Stimulated activated CD4-positive, alpha-beta T cell treated with anti-CD3 and anti-CD28 coated beads, Interleukin-1b, Interleukin-23, amount 100 ng/mL, for 48 hours (primary cell): ENCODE results near the gene PLCXD1.
"Not testable (repeated sequence)": the region's sequence is repeated elsewhere in the genome, so short reads cannot be mapped to it uniquely, and the experiment has no call there.

ENCODE experiments used
- DNase-seq: peaks from one replicate; pipeline ENCODE4 v3.0.0-alpha.2; 2020

PLCXD1 gene

GRCh38 chrX:292900-293897 is 12.0 kb downstream of the PLCXD1 start:
- DNase-seq: no peak

- no peak for DNase-seq
Observed at GRCh38 chrX:295136-295535, 14.0 kb downstream of the PLCXD1 start.

DNA sequence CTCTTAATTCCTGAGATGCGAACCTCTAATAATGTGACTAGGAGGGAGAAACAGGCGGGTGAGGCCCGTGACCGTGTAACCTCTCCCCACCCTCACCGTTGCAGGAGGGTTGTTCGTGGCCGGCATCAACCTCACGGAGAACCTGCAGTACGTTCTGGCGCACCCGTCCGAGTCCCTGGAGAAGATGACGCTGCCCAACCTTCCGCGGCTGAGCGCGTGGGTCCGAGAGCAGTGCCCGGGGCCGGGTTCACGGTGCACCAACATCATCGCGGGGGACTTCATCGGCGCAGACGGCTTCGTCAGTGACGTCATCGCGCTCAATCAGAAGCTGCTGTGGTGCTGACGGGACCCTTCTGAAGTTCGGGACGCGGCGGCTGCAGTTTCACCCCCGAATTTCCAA is 17.8 kb downstream of the PLCXD1 start:
- no peak for DNase-seq

- no peak for DNase-seq
Observed at GRCh38 chrX:300334-300733, 19.2 kb downstream of the PLCXD1 start.

DNA sequence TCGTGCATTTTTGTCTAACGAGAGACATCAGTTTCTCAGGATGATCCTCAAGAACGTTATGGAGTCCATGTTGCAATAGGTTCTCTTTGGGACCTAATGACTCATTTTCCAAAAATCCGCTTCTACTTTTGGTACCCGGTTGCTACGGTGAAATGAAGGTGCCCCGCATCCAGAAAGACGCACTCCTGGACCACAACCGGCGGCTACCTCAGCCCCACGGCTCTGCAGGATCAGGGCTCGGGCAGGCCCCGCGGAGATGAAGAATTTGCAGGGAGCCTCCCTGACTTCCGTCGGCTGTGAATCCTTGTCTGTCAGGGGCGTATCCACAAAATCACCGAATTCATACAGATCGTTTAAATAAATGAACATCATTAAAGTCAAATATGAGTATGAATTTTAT is 21.8 kb downstream of the PLCXD1 start:
- no peak for DNase-seq

DNA sequence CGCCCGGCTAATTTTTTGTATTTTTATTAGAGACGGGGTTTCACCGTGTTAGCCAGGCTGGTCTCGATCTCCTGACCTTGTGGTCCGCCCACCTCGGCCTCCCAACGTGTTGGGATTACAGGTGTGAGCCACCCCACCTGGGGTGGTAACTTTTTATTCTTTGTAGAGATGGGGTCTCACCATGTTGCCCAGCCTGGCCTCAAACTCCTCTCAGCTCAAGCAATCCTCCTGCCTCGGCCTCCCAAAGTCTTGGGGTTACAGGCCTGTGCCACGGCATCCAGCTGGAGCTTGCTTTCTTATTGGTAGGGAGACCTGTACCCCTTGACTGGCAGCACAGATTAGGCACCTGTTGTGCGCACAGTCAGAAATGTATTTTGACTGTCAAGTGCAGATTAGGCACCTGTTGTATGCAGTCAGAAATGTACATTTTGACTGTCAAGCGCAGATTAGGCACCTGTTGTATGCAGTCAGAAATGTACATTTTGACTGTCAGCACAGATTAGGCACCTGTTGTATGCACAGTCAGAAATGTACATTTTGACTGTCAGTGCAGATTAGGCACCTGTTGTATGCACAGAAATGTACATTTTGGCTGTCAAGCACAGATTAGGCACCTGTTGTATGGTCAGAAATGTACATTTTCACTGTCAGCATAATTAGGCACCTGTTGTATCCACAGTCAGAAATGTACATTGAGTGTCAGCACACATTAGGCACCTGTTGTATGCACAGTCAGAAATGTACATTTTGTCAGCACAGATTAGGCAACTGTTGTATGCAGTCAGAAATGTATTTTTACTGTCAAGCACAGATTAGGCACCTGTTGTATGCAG is 24.8 kb downstream of the PLCXD1 start:
- DNase-seq: not testable (repeated sequence)

DNA sequence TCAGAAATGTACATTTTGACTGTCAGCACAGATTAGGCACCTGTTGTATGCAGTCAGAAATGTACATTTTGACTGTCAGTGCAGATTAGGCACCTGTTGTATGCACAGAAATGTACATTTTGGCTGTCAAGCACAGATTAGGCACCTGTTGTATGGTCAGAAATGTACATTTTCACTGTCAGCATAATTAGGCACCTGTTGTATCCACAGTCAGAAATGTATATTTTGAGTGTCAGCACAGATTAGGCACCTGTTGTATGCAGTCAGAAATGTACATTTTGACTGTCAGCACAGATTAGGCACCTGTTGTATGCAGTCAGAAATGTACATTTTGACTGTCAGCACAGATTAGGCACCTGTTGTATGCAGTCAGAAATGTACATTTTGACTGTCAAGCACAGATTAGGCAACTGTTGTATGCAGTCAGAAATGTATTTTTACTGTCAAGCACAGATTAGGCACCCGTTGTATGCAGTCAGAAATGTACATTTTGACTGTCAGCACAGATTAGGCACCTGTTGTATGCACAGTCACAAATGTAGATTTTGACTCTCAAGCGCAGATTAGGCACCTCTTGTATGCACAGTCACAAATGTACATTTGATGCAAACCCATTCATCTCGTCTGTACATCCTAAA is 25.6 kb downstream of the PLCXD1 start:
- not testable (repeated sequence) for DNase-seq

DNA sequence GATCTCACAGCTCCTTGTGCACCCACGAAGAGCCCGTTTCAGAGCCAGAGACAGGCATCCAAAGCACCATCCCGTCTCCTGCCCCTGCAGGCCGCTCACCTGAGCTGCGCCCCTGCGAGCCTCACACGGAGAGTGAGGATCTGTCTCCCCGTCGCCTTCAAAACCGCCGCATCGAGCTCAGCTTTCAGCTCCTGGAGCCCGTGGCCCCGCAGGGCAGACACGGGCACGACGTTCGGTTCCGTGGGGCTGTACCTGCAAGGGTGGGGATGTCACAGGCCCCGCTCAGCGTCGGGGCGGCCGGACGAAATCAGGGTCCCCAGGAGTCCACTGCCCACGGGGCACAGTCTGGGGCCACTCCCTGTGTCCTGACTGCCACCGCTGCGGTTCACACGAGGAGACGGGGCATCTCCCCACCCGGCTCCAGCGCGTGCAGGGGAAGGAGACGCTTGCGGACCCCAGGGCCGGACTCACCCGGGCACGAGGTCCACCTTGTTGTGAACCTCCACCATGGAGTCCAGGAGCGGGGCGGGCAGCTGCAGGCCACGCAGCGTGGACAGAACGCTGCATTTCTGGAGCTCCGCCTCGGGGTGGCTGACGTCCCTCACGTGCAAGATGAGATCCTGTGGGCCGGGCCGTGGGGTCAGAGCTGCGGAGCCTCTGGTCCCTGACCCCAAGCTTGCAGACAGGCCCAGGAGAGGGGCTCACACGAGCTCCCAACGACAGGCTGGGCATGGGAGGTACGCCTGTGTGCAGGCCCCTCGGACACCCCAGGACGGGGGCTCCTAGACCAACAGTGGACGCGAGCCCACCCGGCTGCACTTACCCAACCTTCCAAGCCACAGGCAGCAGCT is 26.3 kb downstream of the PLCXD1 start:
- no peak for DNase-seq

GRCh38 chrX:308821-309520 is 27.8 kb downstream of the PLCXD1 start:
- DNase-seq: no peak

DNA sequence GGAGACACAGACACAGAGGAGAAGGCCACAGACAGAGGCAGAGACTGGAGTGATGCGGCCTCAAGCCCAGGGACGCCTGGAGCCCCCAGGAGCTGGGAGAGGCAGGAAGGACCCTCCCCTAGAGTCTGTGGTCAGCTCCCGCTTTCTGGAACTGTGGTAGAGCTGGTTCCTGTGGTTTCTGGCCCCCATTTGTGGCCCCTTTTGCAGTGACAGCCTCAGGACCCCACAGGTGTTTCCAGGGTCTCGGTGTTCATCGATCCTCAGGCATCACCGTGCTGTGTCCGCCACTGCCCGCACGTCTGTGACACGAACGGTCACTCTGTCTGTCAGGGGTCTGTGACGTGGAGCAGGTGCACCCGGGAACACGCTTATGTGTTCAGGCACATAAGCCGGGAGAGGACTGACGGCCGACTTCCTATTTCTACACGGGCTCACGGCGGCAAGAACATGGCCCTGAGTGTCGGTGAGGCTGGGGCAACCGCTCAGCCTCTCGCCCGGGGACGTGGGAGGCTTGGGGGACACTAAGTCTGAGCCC is 29.5 kb downstream of the PLCXD1 start:
- DNase-seq: no peak

DNA sequence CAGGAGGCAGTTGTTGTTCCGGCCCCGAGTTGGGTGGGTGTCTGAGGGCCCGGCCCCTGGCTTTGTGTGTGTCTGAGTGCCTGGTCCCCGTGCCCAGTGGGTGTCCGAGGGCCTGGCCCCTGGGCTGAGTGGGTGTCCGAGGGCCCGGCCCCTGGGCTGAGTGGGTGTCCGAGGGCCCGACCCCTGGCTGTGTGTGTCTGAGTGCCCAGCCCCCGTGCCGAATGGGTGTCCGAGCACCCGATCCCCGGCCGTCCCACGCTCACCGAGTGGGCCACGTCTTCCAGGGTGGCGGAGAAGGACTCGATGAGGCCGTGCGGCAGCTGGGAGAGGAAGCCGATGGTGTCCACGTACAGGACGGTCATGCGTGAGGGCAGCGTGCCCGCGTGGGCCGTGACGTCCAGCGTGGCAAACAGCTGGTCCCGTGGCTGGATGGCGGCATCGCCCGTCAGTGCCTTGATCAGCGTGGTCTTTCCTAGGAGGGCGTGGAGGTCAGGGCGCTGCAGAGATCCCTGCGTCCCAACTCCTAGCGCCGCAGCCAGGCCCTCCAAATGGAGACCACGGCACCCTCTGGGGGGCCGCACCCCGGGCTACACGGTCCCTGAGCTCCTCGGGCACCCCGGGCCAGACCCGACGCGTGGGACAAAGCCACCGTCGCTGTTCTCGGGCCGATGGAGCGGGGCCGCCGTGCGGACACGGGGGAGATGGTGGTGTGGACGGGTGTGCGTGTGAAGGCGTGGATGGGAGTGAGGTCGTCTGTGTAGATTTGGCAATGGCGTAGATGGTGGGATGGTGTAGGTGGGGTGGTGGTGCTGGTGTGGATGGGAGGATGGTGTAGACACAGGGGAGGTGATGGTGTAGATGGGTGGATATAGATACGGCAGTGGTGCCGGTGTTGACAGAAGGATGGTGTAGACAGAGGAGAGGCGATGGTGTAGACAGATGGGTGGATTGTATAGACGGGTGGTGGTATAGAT is 30.3 kb downstream of the PLCXD1 start:
- DNase-seq: no peak

DNA sequence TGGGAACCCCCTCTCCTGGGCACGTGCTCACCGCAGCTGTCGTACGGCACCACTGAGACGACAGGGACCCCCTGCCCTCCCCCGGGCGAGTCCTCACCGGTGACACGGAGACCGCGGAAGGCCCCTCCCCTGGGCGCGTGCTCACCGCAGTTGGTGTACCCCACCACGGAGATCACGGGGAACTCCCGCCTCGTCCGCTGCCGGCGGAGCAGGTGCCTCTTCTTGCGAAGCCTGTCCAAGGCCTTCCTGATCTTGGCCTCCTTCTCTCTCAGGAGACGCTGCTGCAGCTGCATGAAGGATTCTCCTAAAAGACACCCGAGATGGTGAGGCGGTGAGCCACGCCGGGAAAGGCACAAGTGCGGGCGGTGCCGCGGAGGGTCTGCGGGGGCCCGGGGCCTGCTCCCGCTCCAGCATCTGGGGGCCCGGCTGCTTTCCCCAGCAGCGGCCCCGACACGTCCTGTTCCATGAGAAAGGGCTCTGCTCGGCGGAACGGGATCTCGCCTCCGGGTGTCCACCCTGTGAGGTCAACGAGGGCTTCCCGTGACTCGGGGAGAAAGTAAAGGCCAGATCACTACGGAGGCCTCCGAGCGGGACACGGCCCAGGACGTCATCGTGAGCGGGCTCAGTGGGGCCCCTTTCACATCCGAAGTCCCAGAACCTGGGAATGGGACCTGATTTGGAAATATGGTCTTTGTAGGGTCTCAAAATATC is 31.6 kb downstream of the PLCXD1 start:
- DNase-seq: no peak

- no peak for DNase-seq
Observed at GRCh38 chrX:313546-313945, 32.4 kb downstream of the PLCXD1 start.

DNA sequence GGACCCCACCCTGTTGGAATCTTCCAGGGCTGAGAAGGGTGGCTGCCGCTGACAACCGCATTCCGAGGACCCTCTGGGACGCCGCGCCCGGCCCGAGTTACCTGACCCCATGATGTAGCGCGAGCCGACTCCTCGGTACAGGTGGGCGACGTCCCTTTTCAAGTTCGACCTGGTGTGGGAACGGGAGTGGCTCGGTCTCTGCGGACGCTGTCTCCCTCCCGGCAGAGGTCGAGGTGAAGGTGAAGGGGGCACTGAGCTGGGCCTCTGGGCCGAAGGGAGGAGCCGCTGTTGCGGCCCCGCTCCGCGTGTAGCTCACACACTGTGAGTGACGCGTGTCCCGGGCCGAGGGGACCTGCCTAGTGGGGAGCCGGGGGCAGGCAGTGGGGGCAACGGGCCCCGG is 32.9 kb downstream of the PLCXD1 start:
- no peak for DNase-seq

DNA sequence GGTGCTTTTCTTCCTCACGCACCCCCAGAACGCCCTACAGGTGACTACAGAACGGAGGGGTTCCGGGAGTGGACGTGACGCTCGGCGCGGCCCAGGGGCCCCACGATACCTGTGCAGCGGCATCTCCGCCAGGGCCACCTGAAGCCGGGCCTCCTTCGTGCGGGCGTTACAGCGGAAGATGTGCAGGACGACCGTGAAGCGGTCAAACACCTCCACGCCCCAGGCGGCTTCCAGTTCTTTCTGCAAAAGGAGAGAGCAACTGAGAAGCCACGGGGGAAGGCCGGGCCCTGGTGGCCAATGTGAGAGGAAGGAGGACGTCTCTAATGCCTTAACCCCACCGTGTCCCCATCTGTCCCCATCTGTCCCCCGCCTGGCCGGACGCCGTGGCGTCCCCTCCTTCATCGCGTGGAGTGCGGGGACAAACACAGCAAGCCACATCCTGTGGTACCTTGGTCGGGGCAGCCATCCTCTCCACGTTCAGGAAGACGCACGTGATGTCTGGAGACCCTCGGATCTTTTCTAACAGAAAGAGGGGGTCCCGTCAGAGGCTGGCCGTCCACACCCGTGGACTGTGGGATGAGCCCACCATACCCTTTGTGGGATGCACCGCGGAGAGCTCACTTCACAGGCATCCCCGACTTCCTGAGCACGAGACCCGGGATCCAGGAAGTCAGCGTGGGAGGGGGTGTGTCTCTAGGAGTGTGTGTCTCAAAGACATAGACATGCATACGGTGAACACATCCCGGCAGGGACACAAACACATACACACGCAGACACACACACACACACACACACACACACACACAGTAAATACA is 33.8 kb downstream of the PLCXD1 start:
- DNase-seq: no peak

DNA sequence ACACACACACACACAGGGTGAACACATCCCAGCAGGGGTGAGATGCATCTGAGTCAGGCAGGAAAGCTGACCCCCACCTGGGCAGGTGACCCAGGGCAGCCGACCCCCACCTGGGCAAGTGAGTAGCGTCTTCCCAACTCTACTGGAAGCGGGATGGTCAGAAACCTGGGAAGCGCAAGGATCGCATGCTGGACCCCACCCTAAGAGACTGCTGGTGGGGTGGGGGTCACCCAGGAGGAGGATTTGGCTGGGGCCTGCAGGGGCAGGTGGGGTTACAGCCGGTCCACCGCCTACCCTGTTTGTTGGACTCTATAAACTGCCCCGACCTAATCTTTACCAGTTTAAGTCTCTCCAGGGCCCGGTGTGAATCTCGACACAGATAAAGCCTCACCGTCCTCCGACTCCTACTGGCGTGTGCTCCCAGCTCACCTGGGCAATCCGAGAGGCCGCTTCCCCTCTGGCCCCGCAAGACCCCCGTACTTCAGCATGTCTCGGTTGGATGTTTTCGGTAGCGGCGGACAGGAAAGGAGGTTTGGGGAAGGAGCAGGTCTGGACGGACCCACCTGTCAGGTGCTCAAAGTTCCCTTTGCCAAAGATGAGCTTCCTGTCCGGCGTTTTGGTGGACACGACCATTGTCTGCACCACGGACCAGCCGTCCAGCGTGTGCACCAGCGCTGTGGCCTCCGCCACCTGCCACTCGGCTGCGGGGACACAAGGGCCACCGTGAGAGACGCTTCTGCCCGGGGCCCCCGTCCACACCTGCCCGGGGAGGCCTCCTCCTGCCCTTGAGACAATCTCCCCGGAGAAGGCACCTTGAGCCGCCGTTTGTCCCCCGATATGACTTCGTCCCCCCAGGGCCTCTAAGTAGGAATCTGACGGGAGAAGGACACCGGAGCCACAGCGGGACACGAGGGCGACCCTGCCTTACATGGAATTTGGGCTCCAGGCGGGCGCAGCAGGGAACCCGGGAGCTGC is 35.5 kb downstream of the PLCXD1 start:
- no peak for DNase-seq

DNA sequence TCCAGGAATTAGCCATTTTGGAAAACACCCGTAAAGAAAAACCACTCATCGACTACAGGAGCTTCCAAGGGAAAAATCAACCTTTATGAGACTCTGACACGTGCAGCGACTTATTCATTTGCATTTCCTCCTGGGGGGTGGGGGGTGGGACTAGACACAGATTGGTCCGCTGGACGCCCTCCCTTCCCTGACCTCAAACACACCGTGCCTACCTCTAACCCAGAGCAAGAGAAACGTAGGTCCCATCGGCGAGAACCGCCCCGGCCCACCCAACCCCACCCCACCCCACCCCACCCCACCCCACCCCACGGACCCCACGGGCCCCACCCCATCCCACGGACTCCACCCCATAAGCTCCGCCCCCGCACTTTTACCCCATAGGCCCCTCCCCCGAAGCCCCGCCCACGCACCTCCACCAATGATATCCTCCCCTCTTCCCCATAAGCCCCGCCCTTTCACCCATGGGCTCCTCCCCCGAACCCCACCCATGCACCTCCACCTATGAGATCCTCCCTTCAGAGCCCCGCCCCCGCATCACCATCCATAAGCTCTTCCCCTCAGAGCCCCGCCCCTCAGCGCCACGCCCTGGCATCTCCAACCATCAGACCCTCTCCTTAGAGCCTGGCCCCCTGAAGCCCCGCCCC is 36.4 kb downstream of the PLCXD1 start:
- DNase-seq: no peak
